LHCN-M2 (cell line): Measurements from ENCODE around the gene NFILZ. TPM values are rescaled to one million over a fixed set of nuclear protein-coding genes. Genes with fewer than 3 reads are reported as not detected.
"Not testable (repeated sequence)": the region's sequence is repeated elsewhere in the genome, so short reads cannot be mapped to it uniquely, and the experiment has no call there.

ENCODE experiments used
- DNase-seq: peaks from one replicate; pipeline ENCODE4 v3.0.0-alpha.2; 2012; ENCODE audit warnings: low read depth
- total RNA-seq: library from RNA; depleted of rRNA; stranded (reverse); fragments of >200 nt; gene quantifications from 2 replicates; pipeline ENCODE4 v1.2.3, GENCODE V29; 2014

The NFILZ gene
- total RNA-seq, 1 experiment from 2014 or later = not detected

DNA sequence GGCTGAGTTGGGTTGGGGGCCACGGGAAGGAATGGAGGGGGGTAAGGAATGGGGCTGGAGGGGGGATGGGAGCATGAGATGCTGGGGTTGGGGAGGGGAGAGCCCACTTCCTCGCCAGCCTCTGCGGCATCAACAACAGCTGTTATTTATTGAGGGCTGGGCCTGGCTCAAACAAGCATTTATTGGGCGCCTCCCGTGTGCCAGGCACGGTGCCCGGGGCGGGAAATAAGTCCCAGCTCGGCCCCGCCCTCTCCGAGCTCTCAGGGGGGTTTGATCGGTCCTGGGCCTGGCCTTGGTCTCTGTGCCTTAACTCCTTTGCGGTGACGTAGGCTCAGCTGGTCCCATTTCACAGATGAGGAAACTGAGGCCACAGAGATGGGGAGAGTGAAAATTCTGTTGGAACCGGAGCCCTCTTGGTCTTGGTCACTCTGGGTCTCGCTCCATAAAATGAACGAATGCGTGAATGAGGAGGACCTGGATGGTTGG, 19.0 kb upstream of the NFILZ start:
- DNase-seq = no peak

DNA sequence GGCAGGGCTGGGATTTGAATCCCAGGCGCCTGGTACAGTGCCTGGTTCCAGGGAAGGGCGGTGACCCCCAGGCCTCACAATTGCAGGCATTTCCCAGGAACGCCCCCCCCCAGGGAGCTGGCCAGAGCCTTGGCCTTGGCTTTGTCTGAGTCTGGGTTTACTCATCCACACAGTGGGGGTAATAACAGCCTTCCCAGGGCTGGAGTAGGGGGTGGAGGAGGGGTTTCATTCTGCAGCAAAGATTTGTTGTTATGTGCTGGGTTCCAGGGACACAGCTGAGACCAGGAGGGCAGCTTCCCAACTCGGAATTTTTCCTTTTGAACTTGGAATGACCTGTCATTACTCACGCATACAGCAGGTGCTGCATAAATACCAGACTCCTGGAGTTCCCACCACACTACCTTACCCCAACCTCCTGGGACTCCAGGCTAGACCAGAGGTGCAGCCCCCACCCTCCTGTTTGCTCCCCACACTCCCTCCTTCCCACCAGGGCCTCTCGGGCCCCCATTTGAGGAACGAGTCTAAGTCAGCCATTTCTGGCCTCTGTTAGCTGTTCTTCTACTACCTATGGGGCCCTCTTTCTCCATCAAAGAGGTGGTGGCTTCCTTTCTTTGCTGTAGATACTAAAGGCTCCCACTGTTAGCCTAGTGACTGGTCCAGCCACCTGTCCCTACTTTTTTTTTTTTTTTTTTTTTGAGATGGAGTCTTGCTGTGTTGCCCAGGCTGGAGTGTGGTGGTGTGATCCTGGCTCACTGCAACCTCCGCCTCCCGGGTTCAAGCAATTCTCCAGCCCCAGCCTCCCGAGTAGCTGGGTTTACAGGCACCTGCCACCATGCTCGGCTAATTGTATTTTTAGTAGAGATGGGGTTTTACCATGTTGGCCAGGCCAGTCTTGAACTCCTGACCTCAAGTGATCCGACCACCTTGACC, 18.3 kb upstream of the NFILZ start:
- DNase-seq = peak; percentile 50

DNA sequence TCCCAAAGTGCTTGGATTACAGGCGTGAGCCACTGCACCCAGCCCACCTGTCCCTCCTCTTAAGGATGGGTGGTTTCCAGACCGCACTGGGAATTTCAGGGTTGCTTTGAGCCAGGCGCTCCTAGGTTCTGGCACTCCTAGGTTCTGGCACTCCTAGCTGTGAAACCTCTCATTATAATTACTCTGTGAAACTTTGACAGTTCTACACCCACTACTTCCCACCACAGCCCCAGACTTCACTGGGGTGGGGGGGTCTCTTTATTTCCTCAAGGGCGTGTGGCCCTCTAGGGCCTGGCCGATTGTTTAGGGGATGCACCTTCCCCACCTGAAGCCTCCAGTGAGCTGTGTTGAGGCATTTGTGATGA, 17.6 kb upstream of the NFILZ start:
- no peak for DNase-seq

DNA sequence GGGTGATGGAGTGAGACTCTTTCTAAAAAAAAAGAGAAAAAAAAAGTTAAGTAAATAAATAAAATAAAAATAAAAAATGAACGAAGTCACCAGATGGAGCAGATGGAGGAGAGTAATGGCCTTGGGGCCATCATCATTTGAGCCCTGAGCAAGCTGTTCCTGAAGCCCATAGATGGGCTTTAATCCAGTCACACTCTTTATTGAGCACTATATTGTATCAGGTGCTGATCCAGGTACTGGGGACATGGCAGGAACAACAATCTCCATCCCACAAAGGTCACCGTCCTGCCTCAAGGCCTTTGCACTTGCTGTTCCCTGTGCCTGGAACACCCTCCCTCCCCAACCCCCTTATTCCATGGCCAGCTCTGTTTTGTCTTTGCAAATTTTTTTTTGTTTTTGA, 16.0 kb upstream of the NFILZ start:
- DNase-seq = no peak

DNA sequence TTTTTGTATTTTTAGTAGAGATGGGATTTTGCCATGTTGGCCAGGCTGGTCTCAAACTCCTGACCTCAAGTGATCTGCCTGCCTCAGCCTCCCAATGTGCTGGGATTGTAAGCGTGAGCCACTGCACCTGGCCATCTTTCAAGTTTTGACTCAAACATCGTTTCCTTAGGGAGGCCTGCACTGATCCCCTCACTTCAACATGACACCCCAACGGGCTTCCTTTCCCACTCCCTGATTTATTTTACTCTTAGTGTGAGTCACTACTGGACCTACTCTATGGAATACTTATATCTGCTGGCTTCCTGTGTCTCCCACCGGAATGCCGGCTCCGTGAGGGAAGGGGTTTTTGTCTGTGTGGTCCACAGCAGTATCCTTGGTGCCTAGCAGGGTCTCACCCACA, 15.4 kb upstream of the NFILZ start:
- no peak for DNase-seq

DNA sequence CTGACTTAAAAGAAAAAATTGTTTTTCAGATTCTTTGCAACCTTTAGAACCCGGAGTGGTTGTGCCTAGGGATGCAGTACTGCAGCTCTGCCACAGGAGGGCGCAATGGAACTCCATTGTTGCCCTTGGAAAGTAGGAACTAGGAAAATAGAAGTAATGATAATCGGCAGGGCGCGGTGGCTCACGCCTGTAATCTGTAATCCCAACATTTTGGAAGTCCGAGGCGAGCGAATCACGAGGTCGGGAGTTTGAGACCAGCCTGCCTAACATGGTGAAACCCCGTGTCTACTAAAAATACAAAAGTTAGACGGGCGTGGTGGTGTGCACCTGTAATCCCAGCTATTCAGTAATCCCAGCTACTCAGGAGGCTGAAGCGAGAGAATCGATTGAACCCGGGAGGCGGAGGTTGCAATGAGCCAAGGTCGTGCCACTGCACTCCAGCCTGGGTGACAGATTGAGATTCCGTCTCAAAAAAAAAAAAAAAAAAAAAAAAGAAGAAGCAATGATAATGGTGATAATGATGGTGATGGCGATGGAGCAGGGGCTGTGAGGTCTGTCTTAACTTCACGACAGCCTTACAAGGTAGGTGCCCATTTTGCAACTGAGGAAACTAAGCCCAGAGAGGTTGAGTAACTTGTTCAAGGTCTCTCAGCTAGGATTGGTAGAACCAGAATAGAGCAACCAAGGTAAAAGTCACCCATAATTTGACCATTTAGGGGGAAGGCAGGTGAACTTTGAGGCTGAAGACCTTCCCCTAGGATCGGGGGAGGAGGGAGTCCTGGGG, 14.4 kb upstream of the NFILZ start:
- DNase-seq = peak; percentile 38

DNA sequence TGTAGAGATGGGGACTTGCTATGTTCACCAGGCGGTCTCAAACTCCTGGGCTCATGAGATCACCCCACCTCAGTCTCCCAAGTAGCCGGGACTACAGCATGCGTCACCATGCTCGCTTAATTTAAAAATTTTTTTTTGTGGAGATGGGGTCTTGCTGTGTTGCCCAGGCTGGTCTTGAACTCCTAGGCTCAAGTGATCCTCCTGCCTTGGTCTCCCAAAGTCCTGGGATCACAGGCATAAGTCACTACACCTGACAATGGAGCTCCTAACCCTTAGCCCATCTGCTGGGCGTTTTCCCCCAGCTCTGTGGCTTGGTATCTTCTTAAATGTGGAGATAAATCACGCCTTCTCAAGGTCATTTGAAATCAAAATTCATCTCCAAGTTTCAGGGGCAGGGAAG, 13.6 kb upstream of the NFILZ start:
- no peak for DNase-seq

DNA sequence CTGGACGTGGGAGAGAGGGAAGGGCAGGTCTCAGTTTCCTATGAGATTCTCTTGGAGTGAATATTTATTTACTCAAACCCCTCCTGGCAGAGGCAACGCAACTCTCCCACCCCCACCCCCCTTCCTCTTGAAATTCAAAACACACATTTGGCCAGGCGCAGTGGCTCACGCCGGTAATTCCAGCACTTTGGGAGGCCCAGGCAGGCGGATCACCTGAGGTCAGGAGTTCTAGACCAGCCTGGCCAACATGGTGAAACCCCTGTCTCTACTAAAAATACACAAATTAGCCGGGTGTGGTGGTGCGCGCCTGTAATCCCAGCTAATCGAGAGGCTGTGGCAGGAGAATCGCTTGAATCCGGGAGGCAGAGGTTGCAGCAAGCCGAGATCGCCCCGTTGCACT, 13.1 kb upstream of the NFILZ start:
- DNase-seq = not testable (repeated sequence)

DNA sequence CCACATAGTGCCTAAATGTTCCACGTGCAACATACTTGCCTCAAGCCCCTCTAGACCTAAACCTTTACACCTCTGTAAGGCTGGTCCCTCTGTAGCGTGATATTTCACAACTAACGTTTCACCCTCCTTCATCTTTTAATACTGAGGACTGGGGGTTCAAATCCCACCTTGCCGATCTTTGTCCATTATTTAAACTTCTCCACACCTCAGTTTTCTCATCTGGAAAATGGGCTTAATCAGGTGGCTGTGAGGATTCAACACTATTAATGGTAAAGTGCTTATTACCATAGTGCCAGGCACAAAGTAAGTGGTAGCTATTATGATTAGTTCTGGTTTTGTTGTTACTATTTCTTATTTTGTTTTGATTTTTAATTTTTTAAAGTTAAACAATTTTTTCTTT, 12.4 kb upstream of the NFILZ start:
- no peak for DNase-seq

DNA sequence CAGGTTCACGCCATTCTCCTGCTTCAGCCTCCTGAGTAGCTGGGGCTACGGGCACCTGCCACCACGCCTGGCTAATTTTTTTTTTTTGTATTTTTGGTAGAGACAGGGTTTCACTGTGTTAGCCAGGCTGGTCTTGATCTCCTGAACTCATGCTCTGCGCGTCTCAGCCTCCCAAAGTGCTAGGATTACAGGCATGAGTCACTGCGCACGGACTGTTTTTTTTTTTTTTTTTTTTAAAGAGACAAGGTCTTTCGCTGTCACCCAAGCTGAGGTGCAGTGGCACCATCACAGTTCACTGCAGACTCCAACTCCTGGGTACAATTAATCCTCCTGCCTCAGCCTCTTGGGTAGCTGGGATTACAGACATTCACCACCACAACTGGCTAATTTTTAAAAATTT, 11.7 kb upstream of the NFILZ start:
- no peak for DNase-seq

DNA sequence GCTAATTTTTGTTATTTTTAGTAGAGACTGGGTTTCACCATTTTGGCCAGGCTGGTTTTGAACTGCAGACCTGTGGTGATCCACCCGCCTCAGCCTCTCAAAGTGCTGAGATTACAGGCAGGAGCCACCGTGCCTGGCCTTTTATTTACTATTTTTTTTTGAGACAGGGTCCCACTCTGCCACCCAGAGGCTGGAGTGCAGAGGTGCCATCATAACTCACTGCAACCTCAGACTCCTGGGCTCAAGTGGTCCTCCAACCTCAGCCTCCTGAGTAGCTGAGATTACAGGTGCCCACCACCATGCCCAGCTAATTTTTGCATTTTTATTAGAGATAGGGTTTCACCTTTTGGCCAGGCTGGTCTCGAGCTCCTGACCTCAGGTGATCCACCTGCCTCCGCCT, 7.5 kb upstream of the NFILZ start:
- not testable (repeated sequence) for DNase-seq

DNA sequence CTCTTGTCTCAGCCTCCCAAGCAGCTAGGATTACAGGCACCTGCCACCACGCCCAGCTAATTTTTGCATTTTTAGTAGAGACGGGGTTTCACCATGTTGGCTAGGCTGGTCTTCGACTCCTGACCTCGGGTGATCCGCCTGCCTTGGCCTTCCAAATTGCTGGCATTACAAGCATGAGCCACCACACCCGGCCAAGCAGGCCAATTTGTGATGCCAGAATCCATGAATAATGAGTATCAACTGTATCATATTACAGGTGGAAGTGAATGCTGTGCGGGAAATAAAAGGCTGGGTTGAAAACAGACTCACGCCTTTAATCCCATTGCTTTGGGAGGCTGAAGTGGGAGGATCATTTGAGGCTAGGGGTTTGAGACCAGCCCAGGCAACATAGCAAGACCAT, 3.6 kb upstream of the NFILZ start:
- no peak for DNase-seq

DNA sequence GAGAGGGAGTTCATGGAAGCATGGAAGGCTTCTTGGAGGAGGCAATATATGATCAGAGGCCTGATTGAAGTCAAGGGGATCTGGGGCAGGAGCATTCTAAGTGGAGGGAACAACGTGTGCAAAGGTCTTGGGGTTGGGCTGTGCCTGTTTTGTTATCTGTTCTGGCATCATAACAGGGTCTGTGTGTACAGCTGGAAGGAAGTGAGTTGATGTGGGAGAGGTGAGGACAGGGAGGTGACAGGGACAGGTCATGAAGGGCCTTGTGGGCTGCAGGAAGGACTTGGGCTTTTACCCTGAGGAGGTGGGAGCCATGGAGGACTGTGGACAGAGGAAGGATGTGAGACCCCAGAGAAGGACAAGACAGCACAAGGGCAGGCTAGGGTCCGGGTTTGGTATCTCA, 1.2 kb upstream of the NFILZ start:
- no peak for DNase-seq

DNA sequence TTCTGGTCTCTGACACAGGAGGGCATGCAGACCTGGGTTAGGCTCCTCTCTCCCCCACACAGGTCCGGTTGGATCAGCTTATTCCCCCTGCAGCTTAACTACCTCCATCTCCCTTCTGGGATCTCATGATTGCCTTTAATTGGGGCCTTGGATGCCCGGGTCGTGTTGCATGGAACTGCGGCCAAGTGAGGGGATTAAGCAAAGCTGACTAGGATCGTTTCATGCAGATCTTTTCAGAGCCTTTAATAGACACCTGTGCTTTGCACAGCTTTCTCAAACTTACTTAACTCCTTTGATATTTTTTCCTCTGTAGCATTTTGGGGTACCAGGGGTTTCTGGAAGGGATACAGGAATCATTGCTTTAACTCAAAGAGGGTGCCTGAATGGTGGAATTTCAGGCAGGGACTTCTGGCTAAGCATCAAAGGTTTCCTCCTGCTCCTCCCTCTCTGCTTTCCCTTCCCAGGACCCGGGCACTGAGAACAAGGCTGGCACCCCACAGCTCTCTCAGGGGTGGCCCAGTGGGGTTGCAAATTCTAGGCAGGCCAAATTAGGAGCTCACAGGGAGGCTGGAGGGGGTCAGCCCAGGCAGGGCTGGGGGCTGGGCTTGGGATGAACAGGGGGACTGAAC, 477 bp downstream of the NFILZ start:
- DNase-seq = no peak

DNA sequence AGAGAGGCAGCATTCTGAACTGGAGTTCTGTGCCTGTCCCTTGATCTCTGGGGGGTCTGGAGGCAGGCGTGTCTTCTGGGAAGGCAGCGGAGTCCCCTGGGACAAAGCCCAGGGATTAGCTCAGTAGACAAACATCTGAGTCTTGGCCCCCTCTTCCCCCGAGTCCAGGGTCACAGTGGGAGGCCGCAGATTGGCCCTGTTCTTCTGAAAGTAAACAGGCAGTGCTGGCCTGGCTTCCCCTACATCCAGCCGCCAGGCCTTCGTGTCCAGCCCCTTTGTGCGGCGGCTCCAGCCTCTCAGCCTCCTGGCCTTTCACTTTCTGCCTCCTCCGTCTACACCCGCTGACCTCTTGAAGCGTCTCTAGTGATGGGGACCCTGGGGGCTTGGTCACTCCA, 989 bp downstream of the NFILZ start:
- no peak for DNase-seq

DNA sequence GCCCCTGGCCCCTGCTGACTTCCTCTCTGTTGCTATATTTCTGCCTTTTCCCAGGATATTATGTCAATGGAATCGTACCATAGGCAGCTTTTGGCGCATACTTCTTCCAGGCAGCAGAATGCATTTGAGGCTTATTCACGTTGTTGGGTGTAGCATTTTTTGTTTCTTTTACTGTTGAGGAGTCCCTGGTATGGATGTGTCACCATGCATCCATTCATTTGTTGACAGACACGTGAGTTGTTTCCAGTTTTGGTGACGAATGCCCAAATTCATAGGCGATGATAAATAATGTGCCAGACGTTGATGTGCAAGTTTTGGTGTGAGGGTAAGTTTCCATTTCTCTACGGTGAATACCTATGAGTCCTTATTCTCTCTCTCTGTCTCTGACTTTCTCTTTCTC, 5.0 kb downstream of the NFILZ start:
- DNase-seq = no peak

DNA sequence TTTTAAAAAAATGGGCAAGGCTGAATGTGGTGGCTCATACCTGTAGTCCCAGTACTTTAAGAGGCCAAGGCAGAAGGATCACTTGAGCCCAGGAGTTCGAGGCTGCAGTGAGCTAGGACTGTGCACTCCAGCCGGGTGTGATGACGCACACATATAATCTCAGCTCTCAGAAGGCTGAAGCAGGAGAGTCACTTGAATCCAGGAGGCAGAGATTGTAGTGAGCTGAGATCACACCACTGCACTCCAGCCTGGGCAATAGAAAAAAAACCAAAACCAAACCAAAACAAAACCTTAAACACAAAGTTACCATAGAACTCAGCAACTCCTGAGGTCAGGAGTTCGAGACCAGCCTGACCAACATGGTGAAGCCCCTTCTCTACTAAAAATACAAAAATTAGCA, 6.6 kb downstream of the NFILZ start:
- DNase-seq = not testable (repeated sequence)

DNA sequence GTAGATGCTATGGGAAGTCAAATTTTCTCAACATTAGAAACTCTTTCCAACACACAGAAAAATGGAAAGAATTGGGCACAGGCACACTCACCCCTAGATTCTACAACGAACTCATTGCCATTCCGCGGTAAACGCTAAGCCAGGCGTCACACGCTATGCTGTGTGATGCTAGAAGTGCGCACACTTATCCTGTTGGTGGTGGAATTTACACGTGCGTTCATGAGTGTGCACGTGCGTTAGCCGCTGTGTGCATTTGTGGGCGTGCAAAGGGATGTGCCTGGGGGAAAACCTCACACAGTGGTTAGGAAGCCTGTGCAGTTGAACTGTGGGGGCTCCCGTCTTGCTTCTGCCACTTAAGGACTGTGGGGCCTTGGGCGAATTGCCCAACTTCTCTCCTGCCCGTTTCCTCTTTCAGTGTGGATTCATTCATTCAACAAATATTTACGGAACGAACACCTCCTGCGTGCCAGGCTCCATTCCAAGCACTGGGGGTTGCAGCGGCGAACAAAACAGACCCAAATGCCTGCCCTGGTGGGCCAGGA, 7.7 kb downstream of the NFILZ start:
- DNase-seq = no peak

DNA sequence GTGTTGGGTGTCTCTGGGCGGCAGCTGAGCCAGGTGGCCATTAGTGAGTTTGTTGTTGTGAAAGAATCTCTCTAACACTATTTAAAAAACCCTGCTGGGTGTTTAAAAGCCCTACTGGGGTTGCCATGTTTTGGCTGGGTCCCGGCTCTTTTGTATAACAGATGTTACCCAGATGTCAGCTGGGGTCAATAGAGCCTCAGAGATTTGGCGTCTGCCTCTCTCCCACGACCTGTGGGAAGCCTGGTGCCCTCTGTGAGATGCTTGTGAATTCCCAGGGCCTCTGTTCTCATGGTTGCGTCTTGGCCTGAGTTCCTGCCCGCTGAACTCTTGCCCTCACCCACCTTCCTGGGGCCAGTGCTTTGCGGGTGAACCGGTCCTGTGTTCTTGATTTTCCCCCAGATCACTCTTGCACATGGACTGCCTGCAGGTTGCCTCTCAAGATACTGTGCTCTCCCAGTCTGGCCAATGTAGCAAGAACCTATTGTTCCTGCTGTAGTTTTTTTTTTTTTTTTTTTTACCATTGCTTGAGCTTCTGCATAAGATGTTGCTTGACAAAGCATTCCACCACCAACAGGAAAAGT, 9.5 kb downstream of the NFILZ start:
- DNase-seq = no peak

DNA sequence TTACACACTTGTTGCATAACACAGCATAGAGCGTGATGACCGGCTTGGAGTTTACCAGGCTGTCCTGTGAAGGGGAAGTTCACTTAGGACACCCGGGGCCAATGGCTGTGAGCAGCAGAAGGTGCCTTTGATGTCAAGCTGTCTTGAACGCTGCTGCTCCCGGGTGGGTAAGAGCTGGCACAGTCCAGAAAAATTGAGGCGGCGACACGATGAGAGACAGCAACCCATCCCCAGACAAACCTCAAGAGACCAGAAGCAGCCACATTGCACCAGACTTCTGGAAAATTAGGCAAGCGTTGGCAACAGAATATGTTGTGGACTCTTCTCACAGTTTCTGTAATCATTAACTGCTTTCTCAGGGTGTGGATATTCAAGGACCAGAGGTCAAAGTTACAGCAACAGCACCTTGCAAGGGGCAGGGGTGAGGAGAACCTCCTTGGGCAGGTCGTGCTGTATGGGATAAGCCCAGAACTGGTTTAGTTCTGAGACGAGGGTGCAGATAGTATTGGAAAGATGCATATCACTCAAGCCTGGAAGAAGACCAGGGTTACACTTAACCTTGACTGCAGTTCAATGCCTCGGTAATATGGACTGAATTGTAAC, 10.1 kb downstream of the NFILZ start:
- DNase-seq = no peak

DNA sequence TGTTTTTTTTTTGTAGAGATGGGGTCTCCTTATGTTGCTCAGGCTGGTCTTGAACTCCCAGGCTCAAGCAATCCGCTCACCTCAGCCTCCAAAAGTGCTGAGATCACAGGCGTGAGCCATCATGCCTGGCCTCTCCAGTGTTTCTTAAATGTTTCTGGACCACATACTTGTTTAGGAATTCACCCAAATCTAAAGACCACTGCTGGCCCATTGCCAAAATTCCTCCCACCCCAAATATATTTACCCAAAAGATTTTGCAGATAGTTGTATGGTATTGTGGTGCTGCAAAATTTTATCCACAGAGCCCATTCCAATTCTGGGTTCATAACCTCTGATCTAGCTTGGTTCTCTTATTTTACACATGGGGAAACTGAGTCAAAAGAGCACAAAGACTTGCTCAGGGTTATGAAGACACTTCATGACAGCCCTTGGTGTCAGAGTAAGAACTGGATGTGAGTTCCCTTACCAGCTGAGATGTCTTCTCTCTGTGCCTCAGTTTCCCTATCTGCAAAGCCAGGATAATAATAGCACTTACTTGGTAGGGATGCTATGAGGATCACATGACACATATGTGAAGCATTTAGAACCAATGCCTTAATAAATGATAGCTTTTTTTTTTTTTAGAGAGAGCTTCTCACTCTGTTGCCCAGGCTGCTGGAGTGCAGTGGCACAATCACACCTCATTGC, 10.9 kb downstream of the NFILZ start:
- DNase-seq = no peak
